Measurements from ENCODE around the gene NDN.

The NDN gene

GRCh38 chr15:23642413-23643044 is 44.6 kb downstream of the NDN start:
- DNase-seq (ENCODE audit: low spot score) = peak; percentile 74
